Measurements from ENCODE around the gene MLLT3. TPM values are rescaled to one million over a fixed set of nuclear protein-coding genes. Genes with fewer than 3 reads are reported as not detected.

Gene MLLT3
- total RNA-seq, 1 donor from 2014 or later: 39.1 TPM

DNA sequence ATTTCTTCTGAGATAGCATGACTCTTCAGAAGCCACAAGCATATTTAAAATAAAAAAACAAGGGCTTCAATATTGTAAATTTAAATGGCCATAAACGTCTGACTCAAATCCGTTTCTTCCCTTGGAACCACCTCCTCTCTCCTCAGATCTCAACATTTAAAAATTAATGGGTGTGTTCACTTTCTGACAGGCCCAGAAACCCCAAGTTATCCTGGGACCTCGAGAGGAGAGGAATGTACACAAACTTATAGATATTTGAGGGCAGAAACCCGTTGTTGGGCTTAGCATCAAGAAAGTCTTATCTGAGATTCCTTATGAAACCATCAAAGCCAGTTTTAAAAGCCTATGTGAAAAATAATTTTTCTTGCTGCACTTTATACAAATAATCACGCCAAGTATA, 29.2 kb downstream of the MLLT3 start:
- Mint-ChIP-seq H3K4me3 (no peak overlapping the region), H3K27ac (no peak overlapping the region), H3K9me3 (peaks cover 9% of the 10 kb centered on the region), H3K36me3 (peaks cover 9% of the 10 kb centered on the region), H3K27me3 (ENCODE audit: insufficient read depth, low read depth) (peaks cover 2% of the 10 kb centered on the region), H3K4me1 (no peaks in the 10 kb centered on the region)
- Histone ChIP-seq H4K20me1 (ENCODE audit: low read depth) (no peaks in the 10 kb centered on the region), H3K4me2 (no peak overlapping the region), H3K4me1 (no peaks in the 10 kb centered on the region), H3K27me3 (no peaks in the 10 kb centered on the region), H3K79me2 (ENCODE audit: low read depth) (no peaks in the 10 kb centered on the region), H3K36me3 (no peaks in the 10 kb centered on the region), H3K27ac (no peak overlapping the region), H3F3A (ENCODE audit: low read depth) (no peaks in the 10 kb centered on the region), H3K9me3 (ENCODE audit: low read depth) (no peaks in the 10 kb centered on the region), H3K9ac (no peak overlapping the region), H2AFZ (replicated peaks) (no peak overlapping the region), H3K4me3 (no peak overlapping the region)
- no peak for TF ChIP-seq EZH2phosphoT487 (IDR thresholded peaks at IDR 0.05)
- no peak for TF ChIP-seq CTCF (IDR thresholded peaks at IDR 0.05)
- no peak for TF ChIP-seq EZH2 (IDR thresholded peaks at IDR 0.05)
- DNase-seq (ENCODE audit: low spot score): no peak

GRCh38 chr9:20592673-20593072, 29.6 kb downstream of the MLLT3 start:
- no peak for DNase-seq (ENCODE audit: low spot score)
- no peak for TF ChIP-seq CTCF (IDR thresholded peaks at IDR 0.05)
- no peak for TF ChIP-seq EZH2phosphoT487 (IDR thresholded peaks at IDR 0.05)
- no peaks in the 10 kb centered on the region for H3K79me2 ChIP-seq (ENCODE audit: low read depth)
- H3K4me1 ChIP-seq: no peaks in the 10 kb centered on the region
- Mint-ChIP-seq H3K4me1 (no peaks in the 10 kb centered on the region), H3K4me3 (no peak overlapping the region), H3K27ac (no peak overlapping the region), H3K9me3 (peaks cover 9% of the 10 kb centered on the region), H3K36me3 (peaks cover 9% of the 10 kb centered on the region), H3K27me3 (ENCODE audit: insufficient read depth, low read depth) (peaks cover 2% of the 10 kb centered on the region)
- H3K4me2 ChIP-seq: no peak overlapping the region
- no peaks in the 10 kb centered on the region for H3K27me3 ChIP-seq
- no peak overlapping the region for H3K27ac ChIP-seq
- H3F3A ChIP-seq (ENCODE audit: low read depth): no peaks in the 10 kb centered on the region
- no peak overlapping the region for H3K4me3 ChIP-seq
- no peak overlapping the region for H2AFZ ChIP-seq (replicated peaks)
- H4K20me1 ChIP-seq (ENCODE audit: low read depth): no peaks in the 10 kb centered on the region
- no peaks in the 10 kb centered on the region for H3K36me3 ChIP-seq
- H3K9ac ChIP-seq: no peak overlapping the region
- H3K9me3 ChIP-seq (ENCODE audit: low read depth): no peaks in the 10 kb centered on the region

GRCh38 chr9:20591223-20591622, 31.1 kb downstream of the MLLT3 start:
- H3K9me3 Mint-ChIP-seq: peaks cover 15% of the 10 kb centered on the region
- H3K27me3 Mint-ChIP-seq (ENCODE audit: insufficient read depth, low read depth): peaks cover 2% of the 10 kb centered on the region
- H3K4me1 ChIP-seq: no peaks in the 10 kb centered on the region
- H4K20me1 ChIP-seq (ENCODE audit: low read depth): no peaks in the 10 kb centered on the region
- H3K4me3 Mint-ChIP-seq: no peak overlapping the region
- no peaks in the 10 kb centered on the region for H3K79me2 ChIP-seq (ENCODE audit: low read depth)
- H3F3A ChIP-seq (ENCODE audit: low read depth): no peaks in the 10 kb centered on the region
- H3K4me2 ChIP-seq: no peak overlapping the region
- H3K9me3 ChIP-seq (ENCODE audit: low read depth): no peaks in the 10 kb centered on the region
- no peaks in the 10 kb centered on the region for H3K36me3 ChIP-seq
- H3K4me1 Mint-ChIP-seq: no peaks in the 10 kb centered on the region
- H3K36me3 Mint-ChIP-seq: peaks cover 4% of the 10 kb centered on the region
- H3K27me3 ChIP-seq: no peaks in the 10 kb centered on the region
- no peak for TF ChIP-seq CTCF (IDR thresholded peaks at IDR 0.05)
- TF ChIP-seq EZH2phosphoT487 (IDR thresholded peaks at IDR 0.05): no peak
- TF ChIP-seq EZH2 (IDR thresholded peaks at IDR 0.05): no peak
- no peak overlapping the region for H3K4me3 ChIP-seq
- no peak overlapping the region for H3K27ac ChIP-seq
- H2AFZ ChIP-seq (replicated peaks): no peak overlapping the region
- DNase-seq (ENCODE audit: low spot score): no peak
- H3K27ac Mint-ChIP-seq: no peak overlapping the region
- no peak overlapping the region for H3K9ac ChIP-seq
